ENCODE data around the gene ZBTB7C. TPM values are rescaled to one million over a fixed set of nuclear protein-coding genes. Genes with fewer than 3 reads are reported as not detected.

ZBTB7C gene
- total and polyA plus RNA-seq, 3 experiments from 2014 or later, result 0.13 TPM; not detected in 2

- Histone ChIP-seq H3K4me3 (ENCODE audit: low read length) (no peak overlapping the region), H3K27ac (ENCODE audit: low read depth, low read length) (no peak overlapping the region), H3K36me3 (ENCODE audit: insufficient read depth, low read length) (no peaks in the 10 kb centered on the region), H3K9me3 (ENCODE audit: low read length) (no peaks in the 10 kb centered on the region), H3K4me1 (ENCODE audit: insufficient read depth, low read length) (no peaks in the 10 kb centered on the region), H3K27me3 (ENCODE audit: insufficient read depth, low read length, poor library complexity, severe bottlenecking) (no peaks in the 10 kb centered on the region)
- ChIA-PET CTCF (no interaction called here), POLR2A (no interaction called here)
- H3K36me3 Mint-ChIP-seq, result no peaks in the 10 kb centered on the region
- no peak for DNase-seq
- no peak overlapping the region for H3K4me3 Mint-ChIP-seq
- H3K9me3 Mint-ChIP-seq, result no peaks in the 10 kb centered on the region
- no peak overlapping the region for H3K27ac Mint-ChIP-seq
- H3K27me3 Mint-ChIP-seq, result peaks cover 0 to 2% of the 10 kb centered on the region in 2 donors
- H3K4me1 Mint-ChIP-seq, result peaks cover 3 to 4% (median 3%) of the 10 kb centered on the region in 3 donors
Observed at GRCh38 chr18:48297139-48297538, 112.0 kb downstream of the ZBTB7C start.

GRCh38 chr18:48296581-48296980 lies 112.6 kb downstream of the ZBTB7C start:
- H3K27me3 ChIP-seq (ENCODE audit: insufficient read depth, low read length, poor library complexity, severe bottlenecking), result no peaks in the 10 kb centered on the region
- no peak overlapping the region for H3K4me3 Mint-ChIP-seq
- DNase-seq, result no peak
- H3K36me3 ChIP-seq (ENCODE audit: insufficient read depth, low read length), result no peaks in the 10 kb centered on the region
- H3K4me1 Mint-ChIP-seq, result peaks cover 3 to 4% (median 3%) of the 10 kb centered on the region in 3 donors
- POLR2A ChIA-PET, result no interaction called here
- H3K4me1 ChIP-seq (ENCODE audit: insufficient read depth, low read length), result no peaks in the 10 kb centered on the region
- no peak overlapping the region for H3K27ac ChIP-seq (ENCODE audit: low read depth, low read length)
- no peaks in the 10 kb centered on the region for H3K9me3 ChIP-seq (ENCODE audit: low read length)
- H3K27me3 Mint-ChIP-seq, result peaks cover 0 to 2% of the 10 kb centered on the region in 2 donors
- no peak overlapping the region for H3K4me3 ChIP-seq (ENCODE audit: low read length)
- H3K9me3 Mint-ChIP-seq, result no peaks in the 10 kb centered on the region
- no peaks in the 10 kb centered on the region for H3K36me3 Mint-ChIP-seq
- CTCF ChIA-PET, result no interaction called here
- no peak overlapping the region for H3K27ac Mint-ChIP-seq

- Mint-ChIP-seq H3K4me3 (no peak overlapping the region), H3K36me3 (no peaks in the 10 kb centered on the region), H3K27me3 (peaks cover 0 to 2% of the 10 kb centered on the region in 2 donors), H3K9me3 (no peaks in the 10 kb centered on the region), H3K27ac (no peak overlapping the region), H3K4me1 (peaks cover 3 to 4% (median 3%) of the 10 kb centered on the region in 3 donors)
- Histone ChIP-seq H3K36me3 (ENCODE audit: insufficient read depth, low read length) (no peaks in the 10 kb centered on the region), H3K27me3 (ENCODE audit: insufficient read depth, low read length, poor library complexity, severe bottlenecking) (no peaks in the 10 kb centered on the region), H3K27ac (ENCODE audit: low read depth, low read length) (no peak overlapping the region), H3K4me3 (ENCODE audit: low read length) (no peak overlapping the region), H3K9me3 (ENCODE audit: low read length) (no peaks in the 10 kb centered on the region), H3K4me1 (ENCODE audit: insufficient read depth, low read length) (no peaks in the 10 kb centered on the region)
- no peak for DNase-seq
- ChIA-PET CTCF (no interaction called here), POLR2A (no interaction called here)
Observed at GRCh38 chr18:48295586-48296311, 113.4 kb downstream of the ZBTB7C start.

- no peak for DNase-seq
- H3K27me3 Mint-ChIP-seq, result peaks cover 0 to 2% of the 10 kb centered on the region in 2 donors
- ChIA-PET CTCF (no interaction called here), POLR2A (no interaction called here)
- no peaks in the 10 kb centered on the region for H3K9me3 Mint-ChIP-seq
- Histone ChIP-seq H3K27me3 (ENCODE audit: insufficient read depth, low read length, poor library complexity, severe bottlenecking) (no peaks in the 10 kb centered on the region), H3K4me3 (ENCODE audit: low read length) (no peak overlapping the region), H3K9me3 (ENCODE audit: low read length) (no peaks in the 10 kb centered on the region), H3K27ac (ENCODE audit: low read depth, low read length) (no peak overlapping the region), H3K4me1 (ENCODE audit: insufficient read depth, low read length) (no peaks in the 10 kb centered on the region), H3K36me3 (ENCODE audit: insufficient read depth, low read length) (no peaks in the 10 kb centered on the region)
- no peaks in the 10 kb centered on the region for H3K36me3 Mint-ChIP-seq
- H3K4me1 Mint-ChIP-seq, result no peaks in the 10 kb centered on the region
- no peak overlapping the region for H3K27ac Mint-ChIP-seq
- H3K4me3 Mint-ChIP-seq, result no peak overlapping the region
Observed at GRCh38 chr18:48294899-48295585, 114.1 kb downstream of the ZBTB7C start.

- Mint-ChIP-seq H3K27me3 (peaks cover 0 to 2% of the 10 kb centered on the region in 2 donors), H3K9me3 (peaks cover 0 to under 1% (median 0%) of the 10 kb centered on the region in 5 donors), H3K27ac (no peak overlapping the region), H3K4me1 (no peaks in the 10 kb centered on the region), H3K36me3 (no peaks in the 10 kb centered on the region), H3K4me3 (no peak overlapping the region)
- no peak overlapping the region for H3K4me3 ChIP-seq (ENCODE audit: low read length)
- H3K27me3 ChIP-seq (ENCODE audit: insufficient read depth, low read length, poor library complexity, severe bottlenecking), result no peaks in the 10 kb centered on the region
- H3K9me3 ChIP-seq (ENCODE audit: low read length), result no peaks in the 10 kb centered on the region
- DNase-seq, result no peak
- CTCF ChIA-PET, result no interaction called here
- no peaks in the 10 kb centered on the region for H3K4me1 ChIP-seq (ENCODE audit: insufficient read depth, low read length)
- H3K36me3 ChIP-seq (ENCODE audit: insufficient read depth, low read length), result no peaks in the 10 kb centered on the region
- POLR2A ChIA-PET, result no interaction called here
- H3K27ac ChIP-seq (ENCODE audit: low read depth, low read length), result no peak overlapping the region
Observed at GRCh38 chr18:48293954-48294898, 115.0 kb downstream of the ZBTB7C start.

- H3K4me3 Mint-ChIP-seq, result no peak overlapping the region
- H3K4me1 Mint-ChIP-seq, result no peaks in the 10 kb centered on the region
- Histone ChIP-seq H3K9me3 (ENCODE audit: low read length) (no peaks in the 10 kb centered on the region), H3K4me3 (ENCODE audit: low read length) (no peak overlapping the region), H3K27ac (ENCODE audit: low read depth, low read length) (no peak overlapping the region), H3K36me3 (ENCODE audit: insufficient read depth, low read length) (no peaks in the 10 kb centered on the region), H3K27me3 (ENCODE audit: insufficient read depth, low read length, poor library complexity, severe bottlenecking) (no peaks in the 10 kb centered on the region), H3K4me1 (ENCODE audit: insufficient read depth, low read length) (no peaks in the 10 kb centered on the region)
- H3K27me3 Mint-ChIP-seq, result peaks cover 0 to 2% of the 10 kb centered on the region in 2 donors
- POLR2A ChIA-PET, result no interaction called here
- peaks cover 0 to 2% (median 0%) of the 10 kb centered on the region in 5 donors for H3K9me3 Mint-ChIP-seq
- CTCF ChIA-PET, result no interaction called here
- H3K27ac Mint-ChIP-seq, result no peak overlapping the region
- no peaks in the 10 kb centered on the region for H3K36me3 Mint-ChIP-seq
- no peak for DNase-seq
Observed at GRCh38 chr18:48292782-48293424, 116.3 kb downstream of the ZBTB7C start.

GRCh38 chr18:48292229-48292628 lies 117.0 kb downstream of the ZBTB7C start:
- no peaks in the 10 kb centered on the region for H3K9me3 ChIP-seq (ENCODE audit: low read length)
- no peak overlapping the region for H3K4me3 Mint-ChIP-seq
- H3K4me3 ChIP-seq (ENCODE audit: low read length), result no peak overlapping the region
- no peak for DNase-seq
- no peaks in the 10 kb centered on the region for H3K27me3 ChIP-seq (ENCODE audit: insufficient read depth, low read length, poor library complexity, severe bottlenecking)
- H3K27me3 Mint-ChIP-seq, result peaks cover 0 to 2% of the 10 kb centered on the region in 2 donors
- H3K4me1 Mint-ChIP-seq, result no peaks in the 10 kb centered on the region
- CTCF ChIA-PET, result no interaction called here
- no peaks in the 10 kb centered on the region for H3K4me1 ChIP-seq (ENCODE audit: insufficient read depth, low read length)
- H3K36me3 ChIP-seq (ENCODE audit: insufficient read depth, low read length), result no peaks in the 10 kb centered on the region
- H3K36me3 Mint-ChIP-seq, result no peaks in the 10 kb centered on the region
- no peak overlapping the region for H3K27ac Mint-ChIP-seq
- H3K9me3 Mint-ChIP-seq, result peaks cover 0 to 2% (median 0%) of the 10 kb centered on the region in 5 donors
- H3K27ac ChIP-seq (ENCODE audit: low read depth, low read length), result no peak overlapping the region
- POLR2A ChIA-PET, result no interaction called here
